ENCODE results near the gene TRIM2. TPM values are rescaled to one million over a fixed set of nuclear protein-coding genes. Genes with fewer than 3 reads are reported as not detected.
A peak's percentile ranks its signal among the peaks of the same experiment; 100 is the strongest.

Gene TRIM2
- total and polyA plus RNA-seq, 2 experiments from 2014 or later: 32.0 to 82.1 TPM

DNA sequence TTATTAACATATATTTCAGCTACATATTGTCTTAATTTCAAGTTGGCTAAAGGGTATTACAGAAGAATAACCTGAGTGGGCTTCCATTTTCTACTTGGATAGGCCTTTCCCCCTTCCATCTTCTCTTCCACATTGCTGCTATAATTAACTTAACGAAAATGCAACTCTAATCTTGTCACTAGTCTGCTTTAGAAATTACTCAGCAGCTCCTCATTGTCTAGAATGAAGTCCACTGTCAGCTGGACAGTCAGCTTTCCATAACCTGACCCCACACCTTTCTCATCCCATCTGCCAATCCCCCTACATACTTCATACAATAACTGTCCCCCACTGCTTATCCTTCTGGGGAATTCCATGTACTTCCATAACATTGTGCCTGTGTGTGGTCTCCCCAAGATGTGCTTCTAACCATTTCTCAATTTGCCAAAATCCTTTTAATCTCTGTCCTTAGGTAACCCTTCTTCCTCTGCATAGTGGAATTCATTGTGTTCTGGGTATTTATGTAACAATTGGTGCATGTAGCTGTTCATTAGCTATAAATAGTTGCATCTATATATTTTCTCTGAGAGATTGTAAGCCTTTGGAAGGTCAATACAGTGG, 145.1 kb downstream of the TRIM2 start:
- no peaks in the 10 kb centered on the region for H3K27me3 ChIP-seq
- no peaks in the 10 kb centered on the region for H3K4me1 ChIP-seq (ENCODE audit: insufficient read depth)
- no peak for TF ChIP-seq EZH2 (IDR thresholded peaks at IDR 0.05; ENCODE audit: borderline replicate concordance)
- TF ChIP-seq EZH2phosphoT487 (IDR thresholded peaks at IDR 0.05; ENCODE audit: low read depth, severe bottlenecking, unreplicated experiment): no peak
- no peak for TF ChIP-seq CTCF (IDR thresholded peaks at IDR 0.05; ENCODE audit: poor library complexity)
- H4K20me1 ChIP-seq (ENCODE audit: insufficient read depth, poor library complexity, severe bottlenecking): no peaks in the 10 kb centered on the region
- H3K4me3 ChIP-seq: no peak overlapping the region
- H3K27ac ChIP-seq: no peak overlapping the region
- WGBS (ENCODE audit: low lambda C conversion rate, missing lambda C conversion rate): 90% methylated on average over 1 of the region's 1 CpG
- H3K4me2 ChIP-seq: no peak overlapping the region
- H3K9me3 ChIP-seq (ENCODE audit: low read depth): no peaks in the 10 kb centered on the region
- H3K79me2 ChIP-seq: no peaks in the 10 kb centered on the region
- H2AFZ ChIP-seq: no peak overlapping the region
- H3K9me2 ChIP-seq (replicated peaks; ENCODE audit: insufficient read depth): no peaks in the 10 kb centered on the region
- no peaks in the 10 kb centered on the region for H3K36me3 ChIP-seq (replicated peaks; ENCODE audit: insufficient read depth, low read depth)
- DNase-seq (ENCODE audit: low spot score): no peak

GRCh38 chr4:153362184-153362583, 157.9 kb downstream of the TRIM2 start:
- Histone ChIP-seq H3K4me2 (no peak overlapping the region), H3K27me3 (no peaks in the 10 kb centered on the region), H3K9me3 (ENCODE audit: low read depth) (no peaks in the 10 kb centered on the region), H4K20me1 (ENCODE audit: insufficient read depth, poor library complexity, severe bottlenecking) (no peaks in the 10 kb centered on the region), H2AFZ (no peak overlapping the region), H3K4me3 (no peak overlapping the region), H3K4me1 (ENCODE audit: insufficient read depth) (no peaks in the 10 kb centered on the region), H3K27ac (no peak overlapping the region), H3K79me2 (no peaks in the 10 kb centered on the region), H3K36me3 (replicated peaks; ENCODE audit: insufficient read depth, low read depth) (no peaks in the 10 kb centered on the region), H3K9me2 (replicated peaks; ENCODE audit: insufficient read depth) (no peaks in the 10 kb centered on the region)
- WGBS (ENCODE audit: low lambda C conversion rate, missing lambda C conversion rate): 85% methylated on average over 3 of the region's 3 CpGs
- TF ChIP-seq CTCF (IDR thresholded peaks at IDR 0.05; ENCODE audit: poor library complexity) (no peak), EZH2phosphoT487 (IDR thresholded peaks at IDR 0.05; ENCODE audit: low read depth, severe bottlenecking, unreplicated experiment) (no peak), EZH2 (IDR thresholded peaks at IDR 0.05; ENCODE audit: borderline replicate concordance) (no peak)
- DNase-seq (ENCODE audit: low spot score): peak; percentile 5

DNA sequence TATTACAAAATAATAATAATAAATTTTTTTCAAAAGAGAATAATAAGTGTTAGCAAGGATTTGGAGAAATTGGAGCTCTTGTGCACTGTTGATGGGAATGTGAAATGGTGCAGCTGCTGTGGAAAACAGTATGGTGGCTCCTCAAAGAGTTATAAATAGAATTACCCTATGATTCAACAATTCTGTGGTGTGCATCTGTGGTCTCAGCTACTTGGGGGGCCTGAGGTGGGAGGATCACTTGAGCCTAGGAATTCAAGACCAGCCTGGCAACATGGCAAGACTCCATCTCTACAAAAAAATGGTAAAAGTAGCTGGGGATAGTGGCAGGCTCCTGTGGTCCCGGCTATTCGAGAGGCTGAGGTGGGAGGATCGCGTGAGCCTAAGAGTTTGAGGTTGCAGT, 159.8 kb downstream of the TRIM2 start:
- H3K9me2 ChIP-seq (replicated peaks; ENCODE audit: insufficient read depth): no peaks in the 10 kb centered on the region
- H3K4me2 ChIP-seq: no peak overlapping the region
- no peaks in the 10 kb centered on the region for H3K36me3 ChIP-seq (replicated peaks; ENCODE audit: insufficient read depth, low read depth)
- no peak overlapping the region for H2AFZ ChIP-seq
- H3K79me2 ChIP-seq: no peaks in the 10 kb centered on the region
- H3K27me3 ChIP-seq: no peaks in the 10 kb centered on the region
- H3K4me3 ChIP-seq: no peak overlapping the region
- no peak for DNase-seq (ENCODE audit: low spot score)
- 100% methylated on average over 4 of the region's 4 CpGs for WGBS (ENCODE audit: low lambda C conversion rate, missing lambda C conversion rate)
- TF ChIP-seq EZH2phosphoT487 (IDR thresholded peaks at IDR 0.05; ENCODE audit: low read depth, severe bottlenecking, unreplicated experiment): no peak
- H3K9me3 ChIP-seq (ENCODE audit: low read depth): no peaks in the 10 kb centered on the region
- no peaks in the 10 kb centered on the region for H3K4me1 ChIP-seq (ENCODE audit: insufficient read depth)
- no peak overlapping the region for H3K27ac ChIP-seq
- no peaks in the 10 kb centered on the region for H4K20me1 ChIP-seq (ENCODE audit: insufficient read depth, poor library complexity, severe bottlenecking)

GRCh38 chr4:153365003-153365402, 160.8 kb downstream of the TRIM2 start:
- Histone ChIP-seq H4K20me1 (ENCODE audit: insufficient read depth, poor library complexity, severe bottlenecking) (no peaks in the 10 kb centered on the region), H3K4me1 (ENCODE audit: insufficient read depth) (no peaks in the 10 kb centered on the region), H3K27ac (no peak overlapping the region), H3K4me2 (no peak overlapping the region), H3K9me2 (replicated peaks; ENCODE audit: insufficient read depth) (no peaks in the 10 kb centered on the region), H2AFZ (no peak overlapping the region), H3K36me3 (replicated peaks; ENCODE audit: insufficient read depth, low read depth) (no peaks in the 10 kb centered on the region), H3K27me3 (no peaks in the 10 kb centered on the region), H3K79me2 (no peaks in the 10 kb centered on the region), H3K9me3 (ENCODE audit: low read depth) (no peaks in the 10 kb centered on the region), H3K4me3 (no peak overlapping the region)
- 100% methylated on average over 2 of the region's 2 CpGs for WGBS (ENCODE audit: low lambda C conversion rate, missing lambda C conversion rate)
- DNase-seq (ENCODE audit: low spot score): no peak
- TF ChIP-seq EZH2phosphoT487 (IDR thresholded peaks at IDR 0.05; ENCODE audit: low read depth, severe bottlenecking, unreplicated experiment) (no peak), EZH2 (IDR thresholded peaks at IDR 0.05; ENCODE audit: borderline replicate concordance) (no peak), CTCF (IDR thresholded peaks at IDR 0.05; ENCODE audit: poor library complexity) (no peak)
